HCT116 (cell line): ENCODE measurements around the gene ANGPTL8. TPM values are rescaled to one million over a fixed set of nuclear protein-coding genes. Genes with fewer than 3 reads are reported as not detected.

ENCODE experiments used
- ATAC-seq: fragments of 200-7000 bp; cut with Tn5 transposase; 2 replicates; pipeline ENCODE4 v1.9.1; 2020; ENCODE audit warnings: mild to moderate bottlenecking, moderate library complexity
- BruUV-seq: library from RNA; stranded (reverse); fragments of 400-500 nt; replicated peaks from 2 replicates; lab custom pipeline; 2021; lab: Mats Ljungman, UMichigan
- CTCF ChIA-PET: fragments of 300-600 bp; sonication (Branson Sonifier 250); formaldehyde crosslinking; loops from one replicate; lab custom pipeline; 2021; ENCODE audit warnings: antibody characterized with exemption; lab: Charles Lee
- POLR2A ChIA-PET: fragments of 300-600, 350-600 bp; sonication (Branson Sonifier 250); formaldehyde crosslinking; loops from one replicate; lab custom pipeline; 2021; ENCODE audit warnings: antibody characterized with exemption; lab: Charles Lee
- RAD21 ChIA-PET, 2 experiments: fragments of 300-600 bp; sonication (Branson Sonifier 250); formaldehyde crosslinking; loops; one replicate each; lab custom pipeline; 2023; ENCODE audit warnings: low total read pairs in 2 of 2; ENCODE audit not compliant: uncharacterized antibody in 2 of 2, unreplicated experiment in 2 of 2, low non-redundant PET in 1 of 2; lab: Charles Lee
- DNase-seq: peaks from one replicate; pipeline ENCODE4 v3.0.0-alpha.2; 2010; ENCODE audit warnings: low read depth, low spot score
- H2AFZ ChIP-seq: fragments of 200-600 bp; shearing (Covaris generic), sonication (generic); 2 replicates; pipeline ENCODE4 v1.6.1; 2017; ENCODE audit warnings: low read depth, mixed run types, mixed read lengths, antibody characterized with exemption, low read length; ENCODE audit not compliant: poor library complexity, severe bottlenecking
- H3K27ac ChIP-seq: 2 replicates; pipeline ENCODE4 v1.5.1; 2012; ENCODE audit warnings: low read depth, low read length
- H3K27me3 ChIP-seq: fragments of 200-600 bp; sonication (generic); 2 replicates; pipeline ENCODE4 v1.6.1; 2016; ENCODE audit warnings: mixed run types, low read length, mixed read lengths; ENCODE audit not compliant: insufficient read depth
- H3K36me3 ChIP-seq, 2 experiments: fragments of 200-500 bp in 1 of 2; fragments of 200-600 bp in 1 of 2; sonication (Bioruptor generic) in 1 of 2; sonication (generic) in 1 of 2; 2 replicates each; pipeline versions ENCODE4 v1.5.1 to v1.6.1; 2014 to 2016; ENCODE audit warnings: low read length in 2 of 2, inconsistent platforms in 1 of 2, mixed read lengths in 1 of 2, mixed run types in 1 of 2; ENCODE audit not compliant: insufficient read depth in 2 of 2, control insufficient read depth in 1 of 2
- H3K4me1 ChIP-seq, 2 experiments: fragments of 200-600 bp in 1 of 2; sonication (generic) in 1 of 2; 2 replicates each; pipeline versions ENCODE4 v1.5.1 to v1.6.1; 2012 to 2017; ENCODE audit warnings: low read length in 2 of 2, inconsistent platforms in 1 of 2, mild to moderate bottlenecking in 1 of 2, mixed read lengths in 1 of 2, mixed run types in 1 of 2, moderate library complexity in 1 of 2; ENCODE audit not compliant: insufficient read depth in 2 of 2, control insufficient read depth in 1 of 2
- H3K4me2 ChIP-seq: fragments of 200-600 bp; sonication (generic); 2 replicates; pipeline ENCODE4 v1.6.1; 2017; ENCODE audit warnings: mixed run types, low read length, mixed read lengths
- H3K4me3 ChIP-seq, 2 experiments: fragments of 200-600 bp in 1 of 2; sonication (generic) in 1 of 2; replicated peaks in 1 of 2; 2 replicates each; pipeline ENCODE4 v1.5.1; 2011 to 2016; ENCODE audit warnings: low read length in 2 of 2, control low read depth in 1 of 2, low read depth in 1 of 2, mild to moderate bottlenecking in 1 of 2, mixed read lengths in 1 of 2, mixed run types in 1 of 2
- H3K79me2 ChIP-seq: fragments of 200-600 bp; sonication (generic); 2 replicates; pipeline ENCODE4 v1.6.1; 2017; ENCODE audit warnings: mild to moderate bottlenecking, mixed run types, low read length, moderate library complexity, mixed read lengths; ENCODE audit not compliant: insufficient read depth
- H3K9ac ChIP-seq: fragments of 200-600 bp; sonication (generic); 2 replicates; pipeline ENCODE4 v1.6.1; 2016; ENCODE audit warnings: low read length, mixed read lengths
- H3K9me2 ChIP-seq: fragments of 200-600 bp; sonication (generic), shearing (Covaris generic); 2 replicates; pipeline ENCODE4 v1.6.1; 2017; ENCODE audit warnings: mixed run types, mild to moderate bottlenecking, moderate library complexity; ENCODE audit not compliant: insufficient read depth
- H3K9me3 ChIP-seq, 2 experiments: fragments of 200-500 bp in 1 of 2; fragments of 200-600 bp in 1 of 2; sonication (Bioruptor generic) in 1 of 2; sonication (generic) in 1 of 2; 2 replicates each; pipeline ENCODE4 v1.6.1; 2014 to 2017; ENCODE audit warnings: low read length in 2 of 2, mixed read lengths in 2 of 2, inconsistent platforms in 1 of 2, low read depth in 1 of 2, mild to moderate bottlenecking in 1 of 2, mixed run types in 1 of 2, moderate library complexity in 1 of 2; ENCODE audit not compliant: control insufficient read depth in 1 of 2, insufficient read depth in 1 of 2
- H4K20me1 ChIP-seq: fragments of 200-600 bp; sonication (generic), shearing (Covaris generic); 2 replicates; pipeline ENCODE4 v1.6.1; 2017; ENCODE audit warnings: mixed run types, mild to moderate bottlenecking, moderate library complexity; ENCODE audit not compliant: insufficient read depth
- ATF3 ChIP-seq: IDR thresholded peaks from 2 replicates; pipeline ENCODE4 v1.6.1; 2012
- CBX3 ChIP-seq: IDR thresholded peaks from 2 replicates; pipeline ENCODE4 v1.6.1; 2012; ENCODE audit warnings: low read depth
- CEBPB ChIP-seq: IDR thresholded peaks from 2 replicates; pipeline ENCODE4 v1.6.1; 2012; ENCODE audit warnings: low read depth
- CTCF ChIP-seq, 3 experiments: fragments of 200-600 bp in 1 of 3; sonication (generic) in 1 of 3; IDR thresholded peaks in 2 of 3; conservative IDR thresholded peaks in 1 of 3; 2 replicates each; pipeline ENCODE4 v1.5.1; 2012 to 2017; ENCODE audit warnings: low read depth in 2 of 3, low read length in 2 of 3, antibody characterized with exemption in 1 of 3, borderline replicate concordance in 1 of 3, control low read depth in 1 of 3, mild to moderate bottlenecking in 1 of 3, mixed read lengths in 1 of 3, mixed run types in 1 of 3, moderate library complexity in 1 of 3; ENCODE audit not compliant: insufficient read depth in 1 of 3
- ELF1 ChIP-seq: IDR thresholded peaks from 2 replicates; pipeline ENCODE4 v1.6.1; 2012; ENCODE audit warnings: low read depth, borderline replicate concordance
- EZH2 ChIP-seq: fragments of 200-600 bp; sonication (generic); IDR thresholded peaks from 2 replicates; pipeline ENCODE4 v1.6.1; 2017; ENCODE audit warnings: antibody characterized with exemption, mixed run types
- EZH2phosphoT487 ChIP-seq: fragments of 200-600 bp; IDR thresholded peaks from 2 replicates; pipeline ENCODE4 v1.6.1; 2018; ENCODE audit warnings: antibody characterized with exemption, borderline replicate concordance
- FOSL1 ChIP-seq: IDR thresholded peaks from 2 replicates; pipeline ENCODE4 v1.6.1; 2012; ENCODE audit warnings: low read depth
- POLR2A ChIP-seq: IDR thresholded peaks from 2 replicates; pipeline ENCODE4 v1.7.0; 2011; ENCODE audit warnings: borderline replicate concordance; ENCODE audit not compliant: insufficient read depth, insufficient read length; ENCODE audit errors: extremely low read depth
- REST ChIP-seq: IDR thresholded peaks from 2 replicates; pipeline ENCODE4 v1.6.1; 2012; ENCODE audit warnings: low read depth
- SIN3A ChIP-seq: IDR thresholded peaks from 2 replicates; pipeline ENCODE4 v1.6.1; 2012; ENCODE audit warnings: low read depth
- SRF ChIP-seq: IDR thresholded peaks from 2 replicates; pipeline ENCODE4 v1.6.1; 2012; ENCODE audit warnings: low read depth
- TCF7L2 ChIP-seq: IDR thresholded peaks from 2 replicates; pipeline ENCODE4 v1.7.0; 2011; ENCODE audit warnings: borderline replicate concordance, inconsistent platforms; ENCODE audit not compliant: insufficient read depth, insufficient read length; ENCODE audit errors: extremely low read depth
- ZFX ChIP-seq: fragments of 450-650 bp; IDR thresholded peaks from 2 replicates; pipeline ENCODE4 v1.6.1; 2017
- ZNF274 ChIP-seq: fragments of 200-500 bp; sonication (Bioruptor generic); IDR thresholded peaks from 2 replicates; pipeline ENCODE4 v1.6.1; 2014; ENCODE audit warnings: mild to moderate bottlenecking, low read depth, low read length, inconsistent platforms
- intact Hi-C: fragments of 100-400 bp; cut with micrococcal nuclease; formaldehyde crosslinking; loops from 2 replicates; pipeline ENCODE4 v1.10.0; 2022
- total RNA-seq: library from RNA; stranded (reverse); gene quantifications from one replicate; pipeline ENCODE4 v1.2.1, GENCODE V29; 2021; ENCODE audit not compliant: unreplicated experiment

ANGPTL8 gene
- total RNA-seq, 1 experiment from 2014 or later: not detected

GRCh38 chr19:11200931-11201330, 38.5 kb upstream of the ANGPTL8 start:
- H3K27me3 ChIP-seq: no peaks in the 10 kb centered on the region
- no TSS peak for BruUV-seq
- no peaks in the 10 kb centered on the region for H4K20me1 ChIP-seq
- no peak overlapping the region for H3K27ac ChIP-seq
- DNase-seq: no peak
- H3K79me2 ChIP-seq: no peaks in the 10 kb centered on the region
- CTCF ChIA-PET: no interaction called here
- ATAC-seq: no peak
- intact Hi-C loops: loop anchor here (5.0 kb wide), 1 partner anchor 264 kb away; no protein-coding TSS in a partner anchor
- H3K9me2 ChIP-seq: no peaks in the 10 kb centered on the region
- no peak overlapping the region for H3K4me2 ChIP-seq
- H2AFZ ChIP-seq: no peak overlapping the region
- H3K4me1 ChIP-seq: peaks cover 22 to 38% of the 10 kb centered on the region in 2 experiments
- H3K9ac ChIP-seq: no peak overlapping the region
- POLR2A ChIA-PET: no interaction called here
- H3K4me3 ChIP-seq: no peak overlapping the region
- TF ChIP-seq ZNF274 (no peak), ATF3 (no peak), CTCF (IDR thresholded peaks at IDR 0.05 in 2 of 3, conservative IDR thresholded peaks at IDR 0.05 in 1 of 3; ENCODE audit: borderline replicate concordance in 1 of 3, insufficient read depth in 1 of 3, low read depth in 2 of 3, low read length in 2 of 3) (no peak), EZH2phosphoT487 (no peak), TCF7L2 (no peak), SIN3A (no peak), CEBPB (no peak), REST (no peak), CBX3 (no peak), SRF (no peak), FOSL1 (no peak), POLR2A (no peak), ZFX (no peak), EZH2 (no peak), ELF1 (no peak)
- no peaks in the 10 kb centered on the region for H3K9me3 ChIP-seq
- RAD21 ChIA-PET: no interaction called here
- H3K36me3 ChIP-seq: peaks cover 0 to 3% of the 10 kb centered on the region in 2 experiments; a peak in 1 of 4 replicates
